ENCODE data around the gene GLI3.

GRCh38 chr7:42106562-42106961 lies 130.4 kb downstream of the GLI3 start:
- TF ChIP-seq EZH2phosphoT487 (IDR thresholded peaks at IDR 0.05; ENCODE audit: borderline replicate concordance) (no peak), CTCF (conservative IDR thresholded peaks at IDR 0.05; ENCODE audit: low read length) (no peak)

Measured in Loucy (cell line).